Measurements from ENCODE around the gene ZKSCAN4. TPM values are rescaled to one million over a fixed set of nuclear protein-coding genes. Genes with fewer than 3 reads are reported as not detected.
A peak's percentile ranks its signal among the peaks of the same experiment; 100 is the strongest.

ZKSCAN4 gene
- total and polyA plus RNA-seq, 10 of the 15 experiments (the other 5 are each of a cell fraction or from before 2014, with no cell fraction given) = 3.0 to 6.5 (median 5.0) TPM

DNA sequence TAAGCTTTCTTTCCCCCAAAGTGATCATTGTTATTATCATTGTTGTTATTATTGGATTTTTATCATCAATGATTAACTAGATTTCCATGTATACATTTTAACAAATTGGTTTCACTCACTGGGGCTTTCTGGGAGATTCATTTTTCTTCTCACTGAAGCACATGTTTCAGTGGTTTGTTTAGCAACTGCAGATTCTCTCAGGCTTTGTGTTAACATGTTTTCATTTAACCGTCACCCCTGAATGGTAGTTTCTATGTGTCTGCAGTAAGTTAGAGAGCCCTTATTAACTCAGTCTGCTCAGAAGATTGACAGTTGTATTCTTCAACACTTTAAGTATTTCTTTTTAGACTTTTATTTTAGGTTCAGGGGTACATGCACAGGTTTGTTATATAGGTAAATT, 12.4 kb downstream of the ZKSCAN4 start:
- 81% methylated on average over 1 of the region's 1 CpG for WGBS (ENCODE audit: insufficient coverage, insufficient replicate concordance, low lambda C conversion rate, missing lambda C conversion rate)
- CTCF ChIA-PET = interaction anchor here (1.5 kb wide), 1 partner anchor 117 kb away, joined by 4 read pairs; no protein-coding TSS in a partner anchor
- Histone ChIP-seq H3K36me3 (ENCODE audit: control insufficient read depth in 2 of 2, insufficient read depth in 2 of 2, low read length in 1 of 2) (no peaks in the 10 kb centered on the region; a peak in 1 of 4 replicates), H3K9ac (ENCODE audit: control insufficient read depth, insufficient read depth, low read length) (no peak overlapping the region), H3K4me2 (ENCODE audit: control insufficient read depth, insufficient read depth) (no peak overlapping the region), H3K79me2 (ENCODE audit: control insufficient read depth, insufficient read depth, low read length) (no peaks in the 10 kb centered on the region), H3K27ac (ENCODE audit: control insufficient read depth, insufficient read depth) (no peak overlapping the region), H2AFZ (ENCODE audit: control insufficient read depth, low read depth, low read length) (no peak overlapping the region), H4K20me1 (ENCODE audit: control insufficient read depth, insufficient read depth) (no peaks in the 10 kb centered on the region), H3K27me3 (replicated peaks in 1 of 2; ENCODE audit: control insufficient read depth in 2 of 2, insufficient read depth in 2 of 2, low read length in 1 of 2) (no peaks in the 10 kb centered on the region), H3K4me3 (no peak overlapping the region), H3K4me1 (ENCODE audit: control insufficient read depth, insufficient read depth, low read length) (no peaks in the 10 kb centered on the region), H3K9me3 (replicated peaks; ENCODE audit: control insufficient read depth, insufficient read depth, low read length) (no peaks in the 10 kb centered on the region; the same call in 2 of the 3 replicates)
- SMC1A ChIA-PET (ENCODE audit: uncharacterized antibody, unreplicated experiment) = interaction anchor here (1.1 kb wide), 1 partner anchor 10 kb away, joined by 4 read pairs; no protein-coding TSS in a partner anchor
- in situ Hi-C loops (cut with MboI) (no loop called here), intact Hi-C loops (cut with micrococcal nuclease; ENCODE audit: unreplicated experiment) (no loop called here)
- peak; percentile 40 for DNase-seq (ENCODE audit: low read depth, low spot score)
- no peak for FAIRE-seq
- RAD21 ChIA-PET (ENCODE audit: unreplicated experiment) = interaction anchor here (1.4 kb wide), 1 partner anchor 28 kb away, joined by 4 read pairs; the partner anchor contains the start of gene ZSCAN26
- no TSS peak for BruUV-seq (replicated peaks)
- POLR2A ChIA-PET = no interaction called here
- peak; percentile 98 for ATAC-seq
- TF ChIP-seq MTA2 (IDR thresholded peaks at IDR 0.05; ENCODE audit: low read depth) (peak; percentile 75), RAD51 (IDR thresholded peaks at IDR 0.05) (0 out of 2 replicates have a peak, but pooled peaks have one; percentile 22), BHLHE40 (IDR thresholded peaks at IDR 0.05; ENCODE audit: borderline replicate concordance in 1 of 2, low read depth in 2 of 2, low read length in 1 of 2) (peak; percentile 88 to 89), EED (IDR thresholded peaks at IDR 0.05; ENCODE audit: low read depth) (no peak)
- TF ChIP-seq, protein P1, sequence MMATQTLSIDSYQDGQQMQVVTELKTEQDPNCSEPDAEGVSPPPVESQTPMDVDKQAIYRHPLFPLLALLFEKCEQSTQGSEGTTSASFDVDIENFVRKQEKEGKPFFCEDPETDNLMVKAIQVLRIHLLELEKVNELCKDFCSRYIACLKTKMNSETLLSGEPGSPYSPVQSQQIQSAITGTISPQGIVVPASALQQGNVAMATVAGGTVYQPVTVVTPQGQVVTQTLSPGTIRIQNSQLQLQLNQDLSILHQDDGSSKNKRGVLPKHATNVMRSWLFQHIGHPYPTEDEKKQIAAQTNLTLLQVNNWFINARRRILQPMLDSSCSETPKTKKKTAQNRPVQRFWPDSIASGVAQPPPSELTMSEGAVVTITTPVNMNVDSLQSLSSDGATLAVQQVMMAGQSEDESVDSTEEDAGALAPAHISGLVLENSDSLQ (IDR thresholded peaks at IDR 0.05) = peak; percentile 79
- TF ChIP-seq, protein P2, sequence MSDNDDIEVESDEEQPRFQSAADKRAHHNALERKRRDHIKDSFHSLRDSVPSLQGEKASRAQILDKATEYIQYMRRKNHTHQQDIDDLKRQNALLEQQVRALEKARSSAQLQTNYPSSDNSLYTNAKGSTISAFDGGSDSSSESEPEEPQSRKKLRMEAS (IDR thresholded peaks at IDR 0.05; ENCODE audit: low read depth, low read length) = 0 out of 2 replicates have a peak, but pooled peaks have one; percentile 29
- TF ChIP-seq, protein P3, sequence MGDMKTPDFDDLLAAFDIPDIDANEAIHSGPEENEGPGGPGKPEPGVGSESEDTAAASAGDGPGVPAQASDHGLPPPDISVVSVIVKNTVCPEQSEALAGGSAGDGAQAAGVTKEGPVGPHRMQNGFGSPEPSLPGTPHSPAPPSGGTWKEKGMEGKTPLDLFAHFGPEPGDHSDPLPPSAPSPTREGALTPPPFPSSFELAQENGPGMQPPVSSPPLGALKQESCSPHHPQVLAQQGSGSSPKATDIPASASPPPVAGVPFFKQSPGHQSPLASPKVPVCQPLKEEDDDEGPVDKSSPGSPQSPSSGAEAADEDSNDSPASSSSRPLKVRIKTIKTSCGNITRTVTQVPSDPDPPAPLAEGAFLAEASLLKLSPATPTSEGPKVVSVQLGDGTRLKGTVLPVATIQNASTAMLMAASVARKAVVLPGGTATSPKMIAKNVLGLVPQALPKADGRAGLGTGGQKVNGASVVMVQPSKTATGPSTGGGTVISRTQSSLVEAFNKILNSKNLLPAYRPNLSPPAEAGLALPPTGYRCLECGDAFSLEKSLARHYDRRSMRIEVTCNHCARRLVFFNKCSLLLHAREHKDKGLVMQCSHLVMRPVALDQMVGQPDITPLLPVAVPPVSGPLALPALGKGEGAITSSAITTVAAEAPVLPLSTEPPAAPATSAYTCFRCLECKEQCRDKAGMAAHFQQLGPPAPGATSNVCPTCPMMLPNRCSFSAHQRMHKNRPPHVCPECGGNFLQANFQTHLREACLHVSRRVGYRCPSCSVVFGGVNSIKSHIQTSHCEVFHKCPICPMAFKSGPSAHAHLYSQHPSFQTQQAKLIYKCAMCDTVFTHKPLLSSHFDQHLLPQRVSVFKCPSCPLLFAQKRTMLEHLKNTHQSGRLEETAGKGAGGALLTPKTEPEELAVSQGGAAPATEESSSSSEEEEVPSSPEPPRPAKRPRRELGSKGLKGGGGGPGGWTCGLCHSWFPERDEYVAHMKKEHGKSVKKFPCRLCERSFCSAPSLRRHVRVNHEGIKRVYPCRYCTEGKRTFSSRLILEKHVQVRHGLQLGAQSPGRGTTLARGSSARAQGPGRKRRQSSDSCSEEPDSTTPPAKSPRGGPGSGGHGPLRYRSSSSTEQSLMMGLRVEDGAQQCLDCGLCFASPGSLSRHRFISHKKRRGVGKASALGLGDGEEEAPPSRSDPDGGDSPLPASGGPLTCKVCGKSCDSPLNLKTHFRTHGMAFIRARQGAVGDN (IDR thresholded peaks at IDR 0.05) = peak; percentile 78
- TF ChIP-seq, protein P4, sequence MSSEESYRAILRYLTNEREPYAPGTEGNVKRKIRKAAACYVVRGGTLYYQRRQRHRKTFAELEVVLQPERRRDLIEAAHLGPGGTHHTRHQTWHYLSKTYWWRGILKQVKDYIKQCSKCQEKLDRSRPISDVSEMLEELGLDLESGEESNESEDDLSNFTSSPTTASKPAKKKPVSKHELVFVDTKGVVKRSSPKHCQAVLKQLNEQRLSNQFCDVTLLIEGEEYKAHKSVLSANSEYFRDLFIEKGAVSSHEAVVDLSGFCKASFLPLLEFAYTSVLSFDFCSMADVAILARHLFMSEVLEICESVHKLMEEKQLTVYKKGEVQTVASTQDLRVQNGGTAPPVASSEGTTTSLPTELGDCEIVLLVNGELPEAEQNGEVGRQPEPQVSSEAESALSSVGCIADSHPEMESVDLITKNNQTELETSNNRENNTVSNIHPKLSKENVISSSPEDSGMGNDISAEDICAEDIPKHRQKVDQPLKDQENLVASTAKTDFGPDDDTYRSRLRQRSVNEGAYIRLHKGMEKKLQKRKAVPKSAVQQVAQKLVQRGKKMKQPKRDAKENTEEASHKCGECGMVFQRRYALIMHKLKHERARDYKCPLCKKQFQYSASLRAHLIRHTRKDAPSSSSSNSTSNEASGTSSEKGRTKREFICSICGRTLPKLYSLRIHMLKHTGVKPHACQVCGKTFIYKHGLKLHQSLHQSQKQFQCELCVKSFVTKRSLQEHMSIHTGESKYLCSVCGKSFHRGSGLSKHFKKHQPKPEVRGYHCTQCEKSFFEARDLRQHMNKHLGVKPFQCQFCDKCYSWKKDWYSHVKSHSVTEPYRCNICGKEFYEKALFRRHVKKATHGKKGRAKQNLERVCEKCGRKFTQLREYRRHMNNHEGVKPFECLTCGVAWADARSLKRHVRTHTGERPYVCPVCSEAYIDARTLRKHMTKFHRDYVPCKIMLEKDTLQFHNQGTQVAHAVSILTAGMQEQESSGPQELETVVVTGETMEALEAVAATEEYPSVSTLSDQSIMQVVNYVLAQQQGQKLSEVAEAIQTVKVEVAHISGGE (CRISPR knock-in tag; IDR thresholded peaks at IDR 0.05) = no peak
- TF ChIP-seq, protein P5, sequence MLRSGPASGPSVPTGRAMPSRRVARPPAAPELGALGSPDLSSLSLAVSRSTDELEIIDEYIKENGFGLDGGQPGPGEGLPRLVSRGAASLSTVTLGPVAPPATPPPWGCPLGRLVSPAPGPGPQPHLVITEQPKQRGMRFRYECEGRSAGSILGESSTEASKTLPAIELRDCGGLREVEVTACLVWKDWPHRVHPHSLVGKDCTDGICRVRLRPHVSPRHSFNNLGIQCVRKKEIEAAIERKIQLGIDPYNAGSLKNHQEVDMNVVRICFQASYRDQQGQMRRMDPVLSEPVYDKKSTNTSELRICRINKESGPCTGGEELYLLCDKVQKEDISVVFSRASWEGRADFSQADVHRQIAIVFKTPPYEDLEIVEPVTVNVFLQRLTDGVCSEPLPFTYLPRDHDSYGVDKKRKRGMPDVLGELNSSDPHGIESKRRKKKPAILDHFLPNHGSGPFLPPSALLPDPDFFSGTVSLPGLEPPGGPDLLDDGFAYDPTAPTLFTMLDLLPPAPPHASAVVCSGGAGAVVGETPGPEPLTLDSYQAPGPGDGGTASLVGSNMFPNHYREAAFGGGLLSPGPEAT (IDR thresholded peaks at IDR 0.05; ENCODE audit: low read depth) = peak; percentile 86; the same call in 1 of the 2 replicates

Measured in GM12878 (cell line).